K562 treated with DMSO at 1 percent for 48 hours (cell line): ENCODE measurements around the gene AHCY. TPM values are rescaled to one million over a fixed set of nuclear protein-coding genes. Genes with fewer than 3 reads are reported as not detected.

Experiments
- total RNA-seq: library from RNA; unstranded; fragments of 300-600 nt; gene quantifications from 2 replicates; pipeline ENCODE4 v1.2.3, GENCODE V29; 2022; ENCODE audit warnings: low replicate concordance; ENCODE audit errors: extremely low read depth

AHCY gene
- total RNA-seq: not detected in 2 replicates

GRCh38 chr20:34302723-34303533 is at the start of gene AHCY:
AHCY (minus strand) TSS chr20:34303355; CDS start chr20:34303270, 85 bp downstream.

GRCh38 chr20:34240693-34241615 is 62.2 kb downstream of the AHCY start, which contains the start of gene ASIP:
ASIP (plus strand) TSS chr20:34241423; CDS start chr20:34260375, 18,952 bp downstream.

Other genes starting within 250 kb of the AHCY start
- not detected in 2 replicates for gene EIF2S2, start 191.1 kb downstream of the AHCY start, total RNA-seq
- not detected in 2 replicates for gene ASIP, start 61.9 kb downstream of the AHCY start, total RNA-seq
- not detected in 2 replicates for gene ITCH, start 59.9 kb upstream of the AHCY start, total RNA-seq
- not detected in 2 replicates for gene DYNLRB1, start 213.1 kb upstream of the AHCY start, total RNA-seq